ENCODE results near the gene ENG.

Gene ENG

DNA sequence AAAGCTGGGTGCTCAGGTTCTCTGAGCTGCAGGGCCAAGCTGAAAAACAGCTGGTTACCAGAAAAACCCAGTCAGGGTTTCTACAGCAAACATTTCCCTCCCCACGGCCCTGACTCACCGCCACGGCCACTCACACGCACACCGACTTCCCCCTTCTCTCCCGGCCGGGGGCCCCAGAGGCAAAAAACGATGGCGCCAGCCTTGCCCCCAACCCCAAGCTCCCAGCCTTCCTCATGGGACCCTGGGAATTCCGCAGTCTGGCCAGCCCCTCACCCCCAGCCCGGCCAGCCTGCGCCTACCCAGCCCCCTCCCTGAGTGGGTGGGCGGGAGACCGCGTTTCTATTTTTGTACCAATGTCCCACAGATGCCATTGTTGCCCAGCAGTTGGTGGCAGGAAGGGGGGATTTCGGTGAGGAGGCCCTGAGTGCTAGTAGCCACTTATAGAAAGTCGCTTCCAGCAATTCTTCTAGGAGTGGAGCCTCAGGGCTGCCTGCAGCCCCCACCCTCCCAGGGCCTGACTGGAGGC lies 18.4 kb downstream of the ENG start:
- no peak overlapping the region for H3K4me3 ChIP-seq (ENCODE audit: insufficient read length, low read depth)
- TF ChIP-seq ZNF274 (IDR thresholded peaks at IDR 0.05; ENCODE audit: low read depth, low read length) (no peak), YY1 (IDR thresholded peaks at IDR 0.05; ENCODE audit: insufficient read depth, insufficient read length) (no peak), SUZ12 (IDR thresholded peaks at IDR 0.05; ENCODE audit: extremely low read depth, insufficient read depth, insufficient read length) (no peak)
- DNase-seq (ENCODE audit: low read depth, low spot score) = no peak

DNA sequence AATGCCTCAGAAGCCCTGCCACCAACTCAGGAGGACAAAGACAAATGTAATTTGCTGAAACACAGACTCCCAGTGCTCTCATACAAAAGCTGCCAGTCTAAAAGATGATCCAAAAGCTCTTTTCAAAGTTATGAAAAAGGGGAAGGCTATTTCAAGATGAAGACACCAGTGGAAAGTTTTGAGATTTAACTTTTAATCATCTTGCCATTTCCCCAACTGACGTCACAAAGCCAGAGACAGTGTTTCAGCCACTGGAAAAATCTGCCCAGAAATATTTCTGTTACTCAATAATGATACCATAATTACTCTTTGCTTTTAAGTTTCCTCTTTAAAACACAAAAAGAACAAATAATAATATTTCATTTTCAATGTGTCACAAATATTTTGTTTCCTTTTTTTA lies 20.9 kb downstream of the ENG start:
- H3K4me3 ChIP-seq (ENCODE audit: insufficient read length, low read depth) = no peak overlapping the region
- TF ChIP-seq SUZ12 (IDR thresholded peaks at IDR 0.05; ENCODE audit: extremely low read depth, insufficient read depth, insufficient read length) = no peak
- TF ChIP-seq YY1 (IDR thresholded peaks at IDR 0.05; ENCODE audit: insufficient read depth, insufficient read length) = no peak
- no peak for TF ChIP-seq ZNF274 (IDR thresholded peaks at IDR 0.05; ENCODE audit: low read depth, low read length)
- H3K27me3 ChIP-seq (ENCODE audit: insufficient read depth, insufficient read length) = no peaks in the 10 kb centered on the region
- DNase-seq (ENCODE audit: low read depth, low spot score) = no peak
- H3K4me1 ChIP-seq (ENCODE audit: insufficient read depth, insufficient read length) = peaks cover 25% of the 10 kb centered on the region
- H3K9ac ChIP-seq (ENCODE audit: insufficient read length, low read depth) = no peak overlapping the region
- no peaks in the 10 kb centered on the region for H3K9me3 ChIP-seq (ENCODE audit: insufficient read depth, low read length)
- no peaks in the 10 kb centered on the region for H3K36me3 ChIP-seq (ENCODE audit: insufficient read depth, insufficient read length, low read length)

More for the DNA sequence above, 18.4 kb downstream of the ENG start:
- peak overlapping the region; percentile 46 for H3K9ac ChIP-seq (ENCODE audit: insufficient read length, low read depth)
- H3K4me1 ChIP-seq (ENCODE audit: insufficient read depth, insufficient read length) = peaks cover 24% of the 10 kb centered on the region
- no peaks in the 10 kb centered on the region for H3K27me3 ChIP-seq (ENCODE audit: insufficient read depth, insufficient read length)
- H3K36me3 ChIP-seq (ENCODE audit: insufficient read depth, insufficient read length, low read length) = no peaks in the 10 kb centered on the region
- no peaks in the 10 kb centered on the region for H3K9me3 ChIP-seq (ENCODE audit: insufficient read depth, low read length)

DNA sequence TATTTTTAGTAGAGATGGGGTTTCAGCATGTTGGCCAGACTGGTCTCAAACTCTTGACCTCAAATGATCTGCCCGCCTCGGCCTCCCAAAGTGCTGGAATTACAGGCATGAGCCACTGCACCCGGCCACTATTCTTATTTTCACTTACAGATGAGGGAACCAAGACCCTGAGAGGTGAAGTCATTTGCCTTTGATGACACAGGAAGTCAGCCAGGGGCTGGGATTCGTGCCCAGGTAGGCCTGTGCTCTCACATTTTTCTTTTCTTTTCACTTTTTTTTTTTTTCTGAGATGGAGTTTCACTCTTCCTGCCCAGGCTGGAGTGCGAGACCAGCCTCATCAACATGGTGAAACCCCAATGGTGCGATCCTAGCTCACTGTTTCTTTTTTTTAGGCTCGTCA lies 22.2 kb downstream of the ENG start:
- H3K4me1 ChIP-seq (ENCODE audit: insufficient read depth, insufficient read length) = peaks cover 20% of the 10 kb centered on the region
- H3K9me3 ChIP-seq (ENCODE audit: insufficient read depth, low read length) = no peaks in the 10 kb centered on the region
- no peak for DNase-seq (ENCODE audit: low read depth, low spot score)
- H3K4me3 ChIP-seq (ENCODE audit: insufficient read length, low read depth) = no peak overlapping the region
- no peaks in the 10 kb centered on the region for H3K36me3 ChIP-seq (ENCODE audit: insufficient read depth, insufficient read length, low read length)
- peaks cover 5% of the 10 kb centered on the region for H3K27me3 ChIP-seq (ENCODE audit: insufficient read depth, insufficient read length)
- TF ChIP-seq YY1 (IDR thresholded peaks at IDR 0.05; ENCODE audit: insufficient read depth, insufficient read length) (no peak), ZNF274 (IDR thresholded peaks at IDR 0.05; ENCODE audit: low read depth, low read length) (no peak), SUZ12 (IDR thresholded peaks at IDR 0.05; ENCODE audit: extremely low read depth, insufficient read depth, insufficient read length) (no peak)
- H3K9ac ChIP-seq (ENCODE audit: insufficient read length, low read depth) = no peak overlapping the region

DNA sequence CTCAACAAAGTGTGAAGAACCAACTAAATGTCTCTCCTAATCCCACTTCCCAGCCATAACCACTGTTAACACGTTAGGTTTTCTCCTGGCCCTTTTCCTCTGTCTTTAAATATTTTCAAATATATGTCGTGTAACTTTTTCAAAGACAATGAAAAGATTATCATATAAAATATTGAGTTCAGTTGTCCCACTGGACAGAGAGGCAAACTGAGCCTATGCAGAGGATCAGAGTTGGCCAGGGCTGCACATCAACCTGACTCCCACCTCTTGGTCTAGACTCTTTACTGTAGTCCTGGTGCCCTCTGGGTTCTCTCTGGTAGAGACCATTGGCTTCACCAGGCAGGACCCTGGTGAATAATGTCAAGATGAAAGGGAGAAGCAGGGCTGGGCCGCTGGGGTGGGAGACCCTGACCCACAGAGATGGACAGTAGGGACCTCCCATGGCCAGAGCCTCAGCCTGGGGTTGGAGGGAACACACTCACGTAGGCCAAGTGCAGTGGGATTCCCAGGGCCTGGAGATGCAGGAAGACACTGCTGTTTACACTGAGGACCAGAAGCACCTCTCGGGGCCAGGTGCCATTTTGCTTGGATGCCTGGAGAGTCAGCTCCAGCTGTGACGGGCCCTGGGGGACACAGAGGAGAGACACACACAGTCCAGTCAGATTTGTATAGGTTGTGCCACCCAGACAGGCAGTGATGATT lies 25.1 kb downstream of the ENG start:
- H3K36me3 ChIP-seq (ENCODE audit: insufficient read depth, insufficient read length, low read length) = peaks cover 5% of the 10 kb centered on the region
- no peak for DNase-seq (ENCODE audit: low read depth, low spot score)
- no peak for TF ChIP-seq SUZ12 (IDR thresholded peaks at IDR 0.05; ENCODE audit: extremely low read depth, insufficient read depth, insufficient read length)
- TF ChIP-seq ZNF274 (IDR thresholded peaks at IDR 0.05; ENCODE audit: low read depth, low read length) = no peak
- no peak for TF ChIP-seq YY1 (IDR thresholded peaks at IDR 0.05; ENCODE audit: insufficient read depth, insufficient read length)
- no peak overlapping the region for H3K4me3 ChIP-seq (ENCODE audit: insufficient read length, low read depth)
- no peak overlapping the region for H3K9ac ChIP-seq (ENCODE audit: insufficient read length, low read depth)
- H3K27me3 ChIP-seq (ENCODE audit: insufficient read depth, insufficient read length) = peaks cover 21% of the 10 kb centered on the region
- H3K4me1 ChIP-seq (ENCODE audit: insufficient read depth, insufficient read length) = peaks cover 16% of the 10 kb centered on the region
- no peaks in the 10 kb centered on the region for H3K9me3 ChIP-seq (ENCODE audit: insufficient read depth, low read length)

DNA sequence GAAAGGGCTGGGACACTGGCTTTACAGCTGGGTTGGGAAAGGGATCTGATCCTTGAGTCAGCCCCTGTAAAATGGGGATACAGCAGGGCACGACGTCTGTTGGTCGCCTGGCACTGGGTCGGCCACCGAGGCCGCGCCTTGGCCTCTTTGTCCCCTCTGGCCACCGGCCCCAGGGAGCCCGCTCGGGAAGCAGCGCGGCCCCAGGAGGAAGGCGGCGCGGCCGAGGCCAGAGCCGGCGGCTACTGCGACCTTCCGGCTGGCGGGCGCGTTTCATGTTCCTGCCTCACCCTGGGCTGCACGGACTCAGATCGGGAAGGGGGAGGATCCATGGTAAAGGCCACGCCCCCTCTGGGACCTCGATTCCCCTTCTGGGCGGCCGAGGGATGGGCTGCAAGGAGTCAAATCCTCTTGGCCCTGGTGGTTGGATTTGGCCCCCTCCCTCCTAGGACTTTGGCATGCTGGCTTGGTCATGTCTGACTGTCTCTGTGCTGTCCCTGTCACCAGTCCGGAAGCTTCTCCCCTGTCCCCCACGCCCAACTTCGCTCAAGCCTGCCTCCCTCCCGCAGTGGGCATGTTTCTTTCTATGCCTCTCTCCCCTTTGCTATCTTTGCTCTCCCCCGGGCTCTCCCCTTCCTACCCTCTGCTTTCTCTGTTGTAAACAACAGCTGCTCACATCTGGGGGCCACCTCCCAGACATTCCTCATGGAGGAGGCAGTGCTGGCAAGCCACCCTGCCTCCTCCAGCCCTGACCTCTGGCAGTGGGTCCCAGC lies 26.0 kb downstream of the ENG start:
- no peak for TF ChIP-seq ZNF274 (IDR thresholded peaks at IDR 0.05; ENCODE audit: low read depth, low read length)
- no peak for TF ChIP-seq SUZ12 (IDR thresholded peaks at IDR 0.05; ENCODE audit: extremely low read depth, insufficient read depth, insufficient read length)
- TF ChIP-seq YY1 (IDR thresholded peaks at IDR 0.05; ENCODE audit: insufficient read depth, insufficient read length) = no peak
- peak overlapping the region; percentile 84 for H3K9ac ChIP-seq (ENCODE audit: insufficient read length, low read depth)
- peak; percentile 87 for DNase-seq (ENCODE audit: low read depth, low spot score)
- peak overlapping the region; percentile 22 for H3K4me3 ChIP-seq (ENCODE audit: insufficient read length, low read depth)
- H3K4me1 ChIP-seq (ENCODE audit: insufficient read depth, insufficient read length) = peaks cover 16% of the 10 kb centered on the region
- H3K27me3 ChIP-seq (ENCODE audit: insufficient read depth, insufficient read length) = peaks cover 21% of the 10 kb centered on the region
- H3K9me3 ChIP-seq (ENCODE audit: insufficient read depth, low read length) = no peaks in the 10 kb centered on the region
- H3K36me3 ChIP-seq (ENCODE audit: insufficient read depth, insufficient read length, low read length) = peaks cover 9% of the 10 kb centered on the region

DNA sequence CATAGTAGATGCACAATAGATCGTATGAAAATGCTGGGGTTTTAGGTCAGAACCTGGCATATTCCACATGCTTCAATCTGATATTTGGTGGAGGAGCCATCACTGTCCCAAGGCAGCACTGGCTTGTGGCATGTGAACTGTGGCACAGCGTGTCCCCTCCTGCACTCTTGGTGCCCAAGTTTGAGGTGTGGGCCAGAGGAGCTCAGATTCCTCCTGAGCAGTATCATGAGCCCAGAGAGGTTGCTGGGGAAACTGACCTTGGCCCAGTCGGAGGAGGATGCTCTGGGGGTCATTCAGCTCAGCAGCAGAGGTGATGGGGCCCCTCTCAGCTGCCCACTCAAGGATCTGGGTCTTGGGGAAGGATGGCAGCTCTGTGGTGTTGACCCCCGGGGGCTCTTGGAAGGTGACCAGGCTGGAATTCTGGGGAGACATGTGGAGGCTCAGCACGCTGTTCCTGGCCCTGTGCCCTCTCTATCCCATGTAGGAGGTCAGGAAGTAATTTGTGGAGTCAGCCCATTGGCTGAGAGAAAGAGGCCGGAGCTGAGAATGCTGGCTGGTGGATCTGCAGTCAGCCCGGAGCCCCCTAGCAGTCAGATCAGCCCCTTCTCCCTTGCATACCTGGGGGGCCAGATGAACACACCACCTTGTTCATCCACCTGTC lies 28.1 kb downstream of the ENG start:
- Histone ChIP-seq H3K36me3 (ENCODE audit: insufficient read depth, insufficient read length, low read length) (peaks cover 9% of the 10 kb centered on the region), H3K9ac (ENCODE audit: insufficient read length, low read depth) (peak overlapping the region; percentile 71), H3K4me3 (ENCODE audit: insufficient read length, low read depth) (no peak overlapping the region), H3K9me3 (ENCODE audit: insufficient read depth, low read length) (no peaks in the 10 kb centered on the region), H3K4me1 (ENCODE audit: insufficient read depth, insufficient read length) (peaks cover 16% of the 10 kb centered on the region), H3K27me3 (ENCODE audit: insufficient read depth, insufficient read length) (peaks cover 21% of the 10 kb centered on the region)
- TF ChIP-seq SUZ12 (IDR thresholded peaks at IDR 0.05; ENCODE audit: extremely low read depth, insufficient read depth, insufficient read length) (no peak), YY1 (IDR thresholded peaks at IDR 0.05; ENCODE audit: insufficient read depth, insufficient read length) (no peak), ZNF274 (IDR thresholded peaks at IDR 0.05; ENCODE audit: low read depth, low read length) (no peak)
- DNase-seq (ENCODE audit: low read depth, low spot score) = no peak
